ENCODE data around the gene KRTAP9-2.
"Not testable (repeated sequence)": the region's sequence is repeated elsewhere in the genome, so short reads cannot be mapped to it uniquely, and the experiment has no call there.

Gene KRTAP9-2

DNA sequence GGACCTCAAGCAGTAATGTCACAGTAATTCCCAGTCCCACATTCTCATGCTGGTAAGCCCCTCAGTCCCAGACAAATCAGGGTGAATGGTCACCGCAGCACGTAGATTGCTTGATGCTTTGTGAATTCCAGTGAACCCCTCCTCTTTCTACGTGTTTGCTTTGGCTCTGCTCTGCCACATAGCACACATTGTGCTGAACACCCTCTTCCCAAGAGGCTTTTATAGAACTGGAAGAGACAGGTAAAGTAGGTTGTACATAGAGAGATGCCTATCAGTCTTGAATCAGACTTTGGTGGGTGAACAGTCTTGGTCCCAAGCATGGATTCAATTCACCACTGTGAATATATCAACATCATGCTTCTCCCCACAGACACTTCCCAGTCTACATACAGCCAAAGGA is 38.2 kb downstream of the KRTAP9-2 start:
- in situ Hi-C loops (cut with MboI; ENCODE audit: low sequenced_read_pairs, unreplicated experiment): no loop called here
- TF ChIP-seq CTCF (IDR thresholded peaks at IDR 0.05; ENCODE audit: borderline replicate concordance, control extremely low read depth, extremely low read depth, insufficient read depth, missing control alignments): no peak
- peak; percentile 0 for DNase-seq (ENCODE audit: low spot score)

DNA sequence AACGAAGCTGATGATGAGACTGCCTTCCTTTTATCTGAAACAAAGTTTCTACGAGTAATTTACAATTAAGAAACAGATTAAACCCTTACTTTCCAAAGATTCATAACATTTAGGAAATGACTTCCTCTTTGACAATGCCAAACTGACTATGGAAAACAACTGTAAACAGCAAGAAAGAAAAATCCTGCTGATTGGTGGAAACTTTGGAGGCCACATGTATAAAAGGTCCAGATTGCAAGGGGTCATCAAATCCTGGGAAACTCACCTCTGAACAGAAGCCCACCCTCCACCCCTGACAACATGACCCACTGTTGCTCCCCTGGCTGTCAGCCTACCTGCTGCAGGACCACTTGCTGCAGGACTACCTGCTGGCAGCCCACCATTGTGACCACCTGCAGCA is 38.6 kb downstream of the KRTAP9-2 start, which contains the start of gene KRTAP9-6:
TSS of gene KRTAP9-6 (plus strand) at position 301 of the 400 bp plus-strand sequence. CDS start at position 301, 0 bp downstream.
- in situ Hi-C loops (cut with MboI; ENCODE audit: low sequenced_read_pairs, unreplicated experiment): no loop called here

GRCh38 chr17:41267711-41268110 is 41.3 kb downstream of the KRTAP9-2 start:
- in situ Hi-C loops (cut with MboI; ENCODE audit: low sequenced_read_pairs, unreplicated experiment): no loop called here
- no peak for TF ChIP-seq CTCF (IDR thresholded peaks at IDR 0.05; ENCODE audit: borderline replicate concordance, control extremely low read depth, extremely low read depth, insufficient read depth, missing control alignments)
- no peak for DNase-seq (ENCODE audit: low spot score)

More for the DNA sequence above, 38.6 kb downstream of the KRTAP9-2 start, which contains the start of gene KRTAP9-6:
- no peak for DNase-seq (ENCODE audit: low spot score)
- no peak for TF ChIP-seq CTCF (IDR thresholded peaks at IDR 0.05; ENCODE audit: borderline replicate concordance, control extremely low read depth, extremely low read depth, insufficient read depth, missing control alignments)

GRCh38 chr17:41271323-41271722 is 44.9 kb downstream of the KRTAP9-2 start:
- in situ Hi-C loops (cut with MboI; ENCODE audit: low sequenced_read_pairs, unreplicated experiment); DNase-seq (ENCODE audit: low spot score): not testable (repeated sequence)

- no peak for DNase-seq (ENCODE audit: low spot score)
- in situ Hi-C loops (cut with MboI; ENCODE audit: low sequenced_read_pairs, unreplicated experiment): no loop called here
- no peak for TF ChIP-seq CTCF (IDR thresholded peaks at IDR 0.05; ENCODE audit: borderline replicate concordance, control extremely low read depth, extremely low read depth, insufficient read depth, missing control alignments)
Measured at GRCh38 chr17:41271858-41272257, 45.4 kb downstream of the KRTAP9-2 start.

DNA sequence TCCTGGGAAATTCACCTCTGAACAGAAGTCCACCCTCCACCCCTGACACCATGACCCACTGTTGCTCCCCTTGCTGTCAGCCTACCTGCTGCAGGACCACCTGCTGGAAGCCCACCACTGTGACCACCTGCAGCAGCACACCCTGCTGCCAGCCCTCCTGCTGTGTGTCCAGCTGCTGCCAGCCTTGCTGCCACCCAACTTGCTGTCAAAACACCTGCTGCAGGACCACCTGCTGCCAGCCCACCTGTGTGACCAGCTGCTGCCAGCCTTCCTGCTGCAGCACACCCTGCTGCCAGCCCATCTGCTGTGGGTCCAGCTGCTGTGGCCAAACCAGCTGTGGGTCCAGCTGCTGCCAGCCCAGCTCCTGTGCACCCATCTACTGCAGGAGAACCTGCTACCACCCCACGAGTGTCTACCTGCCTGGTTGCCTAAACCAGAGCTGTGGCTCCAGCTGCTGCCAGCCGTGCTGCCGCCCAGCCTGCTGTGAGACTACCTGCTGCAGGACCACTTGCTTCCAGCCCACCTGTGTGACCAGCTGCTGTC is 49.3 kb downstream of the KRTAP9-2 start, which contains the start of gene KRTAP9-7:
TSS of gene KRTAP9-7 (plus strand) at position 51 of the 543 bp plus-strand sequence. CDS start at position 51, 0 bp downstream.
- DNase-seq (ENCODE audit: low spot score); in situ Hi-C loops (cut with MboI; ENCODE audit: low sequenced_read_pairs, unreplicated experiment): not testable (repeated sequence)

All from GM13976 (cell line).